Fibroblast of mammary gland (primary cell): ENCODE measurements around the gene RSBN1L.

ENCODE experiments used
- DNase-seq: peaks from one replicate; pipeline ENCODE4 v3.0.0-alpha.2; 2010; ENCODE audit warnings: low read depth
- H3K4me3 ChIP-seq: 2 replicates; pipeline ENCODE4 v1.5.1; 2011; ENCODE audit warnings: low read depth, mild to moderate bottlenecking, low read length, moderate library complexity; ENCODE audit not compliant: control insufficient read depth
- CTCF ChIP-seq: conservative IDR thresholded peaks from 2 replicates; pipeline ENCODE4 v1.5.1; 2011; ENCODE audit warnings: low read depth, low read length, inconsistent platforms; ENCODE audit not compliant: control insufficient read depth, insufficient read depth

Gene RSBN1L

GRCh38 chr7:77687100-77687746, 9.0 kb upstream of the RSBN1L start:
- H3K4me3 ChIP-seq = no peak overlapping the region
- no peak for TF ChIP-seq CTCF
- DNase-seq = peak; percentile 80

GRCh38 chr7:77687747-77688144, 8.5 kb upstream of the RSBN1L start:
- TF ChIP-seq CTCF = no peak
- H3K4me3 ChIP-seq = no peak overlapping the region
- no peak for DNase-seq

GRCh38 chr7:77690289-77690688, 6.0 kb upstream of the RSBN1L start:
- no peak for DNase-seq
- TF ChIP-seq CTCF = no peak
- H3K4me3 ChIP-seq = no peak overlapping the region

- TF ChIP-seq CTCF = no peak
- no peak overlapping the region for H3K4me3 ChIP-seq
- DNase-seq = no peak
Observed at GRCh38 chr7:77691892-77692491, 4.3 kb upstream of the RSBN1L start.

- H3K4me3 ChIP-seq = no peak overlapping the region
- TF ChIP-seq CTCF = no peak
- DNase-seq = no peak
Observed at GRCh38 chr7:77693830-77694583, 2.3 kb upstream of the RSBN1L start.

- no peak for TF ChIP-seq CTCF
- peak; percentile 60 for DNase-seq
Observed at GRCh38 chr7:77696643-77697534, 630 bp downstream of the RSBN1L start.

More at GRCh38 chr7:77696643-77697534, 630 bp downstream of the RSBN1L start:
- peak overlapping the region; percentile 95 for H3K4me3 ChIP-seq
